Activated T-helper 17 cell treated with anti-CD3 and anti-CD28 coated beads, Interleukin-2, amount 50 U/mL, for 72 hours (primary cell): Measurements from ENCODE around the gene PPFIBP2. TPM values are rescaled to one million over a fixed set of nuclear protein-coding genes. Genes with fewer than 3 reads are reported as not detected.

Experiments
- ATAC-seq: fragments of 150-1000 bp; cut with Tn5 transposase; replicated peaks from 2 replicates; pipeline ENCODE4 v1.10.0; 2021; ENCODE audit warnings: mild to moderate bottlenecking, moderate library complexity
- H3K27ac Mint-ChIP-seq: one replicate; pipeline ENCODE4 v1.8.0; 2022; ENCODE audit warnings: mixed read lengths
- H3K27me3 Mint-ChIP-seq: one replicate; pipeline ENCODE4 v1.8.0; 2022; ENCODE audit warnings: mixed read lengths
- H3K36me3 Mint-ChIP-seq: one replicate; pipeline ENCODE4 v1.8.0; 2022; ENCODE audit warnings: low read depth, mild to moderate bottlenecking, mixed read lengths
- H3K4me1 Mint-ChIP-seq: one replicate; pipeline ENCODE4 v1.8.0; 2022; ENCODE audit warnings: mixed read lengths
- H3K4me3 Mint-ChIP-seq: one replicate; pipeline ENCODE4 v1.8.0; 2022; ENCODE audit warnings: mild to moderate bottlenecking, mixed read lengths
- H3K9me3 Mint-ChIP-seq: one replicate; pipeline ENCODE4 v1.8.0; 2022; ENCODE audit warnings: mixed read lengths
- total RNA-seq, 2 donors: library from RNA; stranded (reverse); gene quantifications; one replicate each; pipeline ENCODE4 v1.2.3, GENCODE V29; 2022

Gene PPFIBP2
- total RNA-seq, 2 donors from 2014 or later = 4.2 to 11.1 TPM

DNA sequence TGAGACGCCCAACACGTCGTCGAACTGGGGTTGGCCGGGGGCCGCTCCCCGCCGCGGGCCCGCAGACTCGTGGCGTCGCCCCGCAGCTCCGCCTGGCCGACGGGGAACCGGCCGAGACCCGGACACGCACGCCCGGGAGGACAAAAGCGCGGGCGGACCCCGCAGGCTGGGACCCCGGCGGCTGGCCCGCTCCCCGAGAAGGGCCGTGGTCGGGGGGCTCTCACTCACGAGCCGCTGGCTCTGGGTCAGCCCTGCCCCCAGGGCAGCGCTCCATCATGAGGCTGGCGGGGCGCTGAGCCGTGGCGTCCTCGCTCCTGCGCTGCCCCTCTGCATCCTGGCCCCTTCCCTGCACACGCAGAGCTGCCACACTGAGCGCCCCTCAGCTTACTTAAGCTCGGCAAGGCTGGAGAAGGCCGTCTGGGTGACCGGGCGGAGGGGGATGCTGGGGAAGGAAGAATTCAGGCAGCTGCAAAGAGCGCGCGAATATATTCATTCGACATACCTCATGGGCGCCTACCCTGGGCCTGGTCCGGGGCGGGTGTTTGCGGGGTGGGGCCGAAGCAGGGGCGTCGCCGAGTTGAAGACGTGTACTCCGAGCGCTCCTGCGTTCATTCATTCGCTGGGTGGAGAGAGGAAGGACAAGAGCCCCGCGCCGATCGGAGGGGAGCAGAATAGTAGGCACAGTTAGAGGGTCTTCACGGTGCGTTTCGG, 160.1 kb downstream of the PPFIBP2 start:
- H3K9me3 Mint-ChIP-seq = no peaks in the 10 kb centered on the region
- peak overlapping the region; percentile 73 for H3K4me3 Mint-ChIP-seq
- H3K4me1 Mint-ChIP-seq = peaks cover 6% of the 10 kb centered on the region
- H3K27ac Mint-ChIP-seq = no peak overlapping the region
- H3K36me3 Mint-ChIP-seq = no peaks in the 10 kb centered on the region
- ATAC-seq = no peak
- peaks cover 43% of the 10 kb centered on the region for H3K27me3 Mint-ChIP-seq

DNA sequence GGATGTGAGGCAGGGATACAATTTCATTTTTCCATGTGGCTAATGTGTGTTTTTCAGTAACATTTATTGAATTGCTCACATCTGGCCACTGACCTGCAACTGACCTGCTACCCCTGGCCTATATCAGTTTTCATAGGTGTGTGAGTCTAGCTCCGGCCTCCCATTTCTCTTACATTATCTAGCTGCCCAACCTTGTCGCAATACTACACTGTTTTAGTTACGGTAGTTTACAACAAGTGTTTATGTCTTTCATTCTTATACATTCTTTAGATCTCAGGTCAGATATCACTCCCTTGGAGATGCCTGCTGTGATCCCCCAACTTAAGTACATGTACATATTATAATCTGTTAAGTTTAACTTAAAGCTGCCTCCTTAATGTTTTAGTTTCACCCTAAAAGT, 161.8 kb downstream of the PPFIBP2 start:
- H3K36me3 Mint-ChIP-seq = no peaks in the 10 kb centered on the region
- H3K4me1 Mint-ChIP-seq = peaks cover 6% of the 10 kb centered on the region
- H3K27me3 Mint-ChIP-seq = peaks cover 49% of the 10 kb centered on the region
- no peak overlapping the region for H3K4me3 Mint-ChIP-seq
- no peak for ATAC-seq
- no peaks in the 10 kb centered on the region for H3K9me3 Mint-ChIP-seq
- H3K27ac Mint-ChIP-seq = no peak overlapping the region

DNA sequence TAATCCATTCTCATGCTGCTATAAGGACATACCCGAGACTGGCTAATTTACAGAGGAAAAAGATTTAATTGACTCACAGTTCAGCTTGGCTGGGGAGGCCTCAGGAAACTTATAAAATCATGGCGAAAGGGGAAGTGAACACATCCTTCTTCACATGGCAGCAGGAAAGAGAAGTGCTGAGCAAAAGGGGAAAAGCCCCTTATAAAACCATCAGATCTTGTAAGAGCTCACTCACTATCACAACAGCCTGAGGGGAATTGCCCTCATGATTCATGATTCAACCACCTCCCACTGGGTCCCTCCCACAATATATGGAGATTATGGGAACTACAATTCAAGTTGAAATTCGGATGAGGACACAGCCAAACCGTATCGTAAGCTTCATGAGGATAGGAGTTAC, 163.3 kb downstream of the PPFIBP2 start:
- peak; percentile 54 for ATAC-seq
- peaks cover 6% of the 10 kb centered on the region for H3K4me1 Mint-ChIP-seq
- no peaks in the 10 kb centered on the region for H3K9me3 Mint-ChIP-seq
- no peak overlapping the region for H3K27ac Mint-ChIP-seq
- peaks cover 49% of the 10 kb centered on the region for H3K27me3 Mint-ChIP-seq
- H3K36me3 Mint-ChIP-seq = no peaks in the 10 kb centered on the region
- no peak overlapping the region for H3K4me3 Mint-ChIP-seq

DNA sequence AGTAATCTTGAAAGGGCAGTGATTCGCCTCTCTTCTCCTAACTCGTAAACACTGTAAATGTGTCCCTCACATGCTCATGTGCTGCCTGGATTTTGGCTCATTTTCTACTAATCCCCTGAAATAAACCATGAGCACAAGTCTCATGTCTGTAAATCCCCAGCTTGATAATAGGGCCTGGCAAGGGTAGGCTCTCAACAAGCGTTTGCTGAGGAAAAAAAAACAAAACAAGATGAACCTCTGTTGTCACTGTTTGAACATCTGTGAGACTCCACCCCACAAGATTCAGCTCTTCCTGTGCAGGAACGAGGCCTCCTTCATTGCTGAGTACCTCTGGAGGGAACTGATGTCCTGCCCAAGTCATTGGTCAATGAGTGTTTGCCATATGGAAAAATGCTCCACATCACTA, 164.0 kb downstream of the PPFIBP2 start:
- no peaks in the 10 kb centered on the region for H3K36me3 Mint-ChIP-seq
- no peaks in the 10 kb centered on the region for H3K9me3 Mint-ChIP-seq
- peaks cover 47% of the 10 kb centered on the region for H3K27me3 Mint-ChIP-seq

DNA sequence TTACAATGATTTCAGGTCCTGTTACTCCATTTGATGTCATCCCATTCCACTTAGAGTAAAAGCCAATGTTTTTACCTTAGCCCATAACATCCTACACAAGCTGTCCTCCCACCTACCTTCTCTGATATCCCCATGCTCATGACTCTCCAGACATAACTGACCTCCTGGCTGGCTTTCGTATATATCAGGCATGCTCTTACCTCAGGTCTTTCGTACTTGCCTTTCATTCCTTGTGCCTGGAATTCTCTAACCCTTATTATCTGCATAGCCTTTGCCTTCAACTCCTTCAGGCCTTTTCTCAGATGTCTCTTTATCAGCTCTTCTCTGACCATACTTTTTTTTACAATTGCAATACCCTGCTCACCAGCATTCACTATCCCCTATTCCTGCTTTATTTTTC, 169.8 kb downstream of the PPFIBP2 start:
- no peak for ATAC-seq
- no peaks in the 10 kb centered on the region for H3K36me3 Mint-ChIP-seq
- H3K4me3 Mint-ChIP-seq = no peak overlapping the region
- peaks cover 13% of the 10 kb centered on the region for H3K27me3 Mint-ChIP-seq
- H3K4me1 Mint-ChIP-seq = no peaks in the 10 kb centered on the region
- no peaks in the 10 kb centered on the region for H3K9me3 Mint-ChIP-seq
- H3K27ac Mint-ChIP-seq = no peak overlapping the region

More for the DNA sequence above, 164.0 kb downstream of the PPFIBP2 start:
- Mint-ChIP-seq H3K4me1 (peaks cover 6% of the 10 kb centered on the region), H3K4me3 (no peak overlapping the region), H3K27ac (no peak overlapping the region)
- peak; percentile 8 for ATAC-seq

DNA sequence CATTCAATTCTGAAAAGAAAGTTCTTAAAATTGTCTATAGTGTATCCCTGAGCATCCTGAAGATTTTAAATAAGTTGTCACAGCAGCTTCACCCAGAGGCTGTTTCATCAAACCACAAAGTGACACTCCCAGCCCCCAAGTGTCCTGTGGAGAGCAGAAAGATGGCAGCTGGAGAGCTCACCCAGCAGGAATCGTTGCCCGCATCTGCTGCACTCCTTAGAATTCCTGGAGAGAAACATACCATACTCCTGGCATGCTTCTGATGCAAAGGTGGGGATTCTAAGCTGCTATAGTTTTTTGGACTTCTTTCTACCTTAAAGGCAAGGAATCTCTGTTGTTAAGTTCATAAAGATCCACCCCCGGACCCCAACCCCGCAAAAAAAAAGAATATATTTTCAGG, 173.0 kb downstream of the PPFIBP2 start:
- Mint-ChIP-seq H3K9me3 (no peaks in the 10 kb centered on the region), H3K36me3 (no peaks in the 10 kb centered on the region), H3K27ac (no peak overlapping the region), H3K4me1 (no peaks in the 10 kb centered on the region), H3K27me3 (peaks cover 15% of the 10 kb centered on the region), H3K4me3 (no peak overlapping the region)
- no peak for ATAC-seq

DNA sequence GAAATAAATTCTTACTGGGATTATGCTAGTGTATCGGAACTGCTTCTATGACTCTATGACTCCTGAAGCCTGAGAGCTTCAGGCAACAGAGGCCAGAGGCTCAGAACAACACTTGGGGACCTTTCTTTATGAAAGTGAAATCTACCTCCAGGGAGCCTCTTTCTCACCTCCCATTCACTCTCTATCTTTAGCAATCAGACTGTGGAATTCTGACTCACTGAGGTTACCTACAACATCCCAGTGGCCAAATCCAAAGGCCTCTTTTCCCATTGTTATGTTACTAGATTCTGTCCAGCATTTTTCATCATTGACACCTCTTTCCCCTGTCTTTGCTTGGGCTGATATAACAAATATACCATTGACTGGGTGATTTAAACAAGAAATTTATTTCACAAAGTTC, 173.6 kb downstream of the PPFIBP2 start:
- Mint-ChIP-seq H3K27me3 (peaks cover 17% of the 10 kb centered on the region), H3K9me3 (no peaks in the 10 kb centered on the region), H3K36me3 (no peaks in the 10 kb centered on the region), H3K27ac (no peak overlapping the region), H3K4me1 (no peaks in the 10 kb centered on the region), H3K4me3 (no peak overlapping the region)
- ATAC-seq = no peak

DNA sequence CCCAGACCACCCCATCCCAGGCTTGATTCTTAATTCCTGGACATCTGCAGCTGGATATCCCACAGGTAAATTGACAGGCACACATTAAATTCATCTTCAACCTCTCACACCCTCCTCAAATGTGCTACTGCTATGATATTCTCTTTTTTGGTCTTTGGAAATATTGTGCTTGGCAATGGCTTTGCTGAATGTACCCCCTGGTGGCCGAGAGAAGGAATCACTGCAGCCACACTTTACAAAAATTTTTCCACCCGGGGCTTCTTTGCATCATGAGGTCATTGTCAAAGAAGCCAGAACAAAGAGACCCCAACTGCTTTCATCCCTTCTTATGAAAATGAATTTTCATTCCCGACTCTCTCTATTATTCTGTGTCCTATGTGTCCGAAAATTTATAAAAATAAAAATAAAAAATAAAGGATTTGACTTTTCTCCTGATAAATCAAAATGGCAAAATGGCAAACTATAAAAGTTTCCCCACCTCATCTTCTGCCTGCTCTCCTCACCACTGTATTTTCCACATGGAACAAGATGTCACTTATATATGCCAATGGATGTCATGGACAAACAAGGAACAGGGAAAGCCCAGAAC, 174.5 kb downstream of the PPFIBP2 start:
- no peak for ATAC-seq
- H3K4me3 Mint-ChIP-seq = no peak overlapping the region
- no peaks in the 10 kb centered on the region for H3K4me1 Mint-ChIP-seq
- no peak overlapping the region for H3K27ac Mint-ChIP-seq
- peaks cover 17% of the 10 kb centered on the region for H3K27me3 Mint-ChIP-seq
- no peaks in the 10 kb centered on the region for H3K9me3 Mint-ChIP-seq
- H3K36me3 Mint-ChIP-seq = no peaks in the 10 kb centered on the region

DNA sequence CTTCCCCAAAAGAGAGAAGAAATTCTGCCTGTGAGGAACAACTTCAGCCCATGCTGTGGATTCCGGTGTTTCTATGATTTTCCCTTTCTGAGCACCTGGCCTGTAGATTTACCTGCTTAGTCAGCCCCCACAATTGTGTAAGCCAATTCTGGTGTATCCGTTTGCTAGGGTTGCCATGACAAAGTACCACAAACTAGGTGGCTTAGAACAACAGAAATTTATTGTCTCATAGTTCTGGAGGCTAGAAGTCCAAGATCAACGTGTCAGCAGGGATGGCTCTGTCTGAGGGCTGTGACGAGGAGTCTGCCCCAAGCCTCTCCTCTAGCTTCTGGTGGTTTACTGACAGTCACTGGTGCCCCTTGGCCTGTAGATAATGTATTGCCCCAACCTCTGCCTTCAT, 175.4 kb downstream of the PPFIBP2 start:
- H3K27me3 Mint-ChIP-seq = peaks cover 26% of the 10 kb centered on the region
- H3K9me3 Mint-ChIP-seq = no peaks in the 10 kb centered on the region
- H3K27ac Mint-ChIP-seq = no peak overlapping the region
- H3K4me1 Mint-ChIP-seq = no peaks in the 10 kb centered on the region
- H3K36me3 Mint-ChIP-seq = no peaks in the 10 kb centered on the region
- no peak for ATAC-seq
- no peak overlapping the region for H3K4me3 Mint-ChIP-seq

DNA sequence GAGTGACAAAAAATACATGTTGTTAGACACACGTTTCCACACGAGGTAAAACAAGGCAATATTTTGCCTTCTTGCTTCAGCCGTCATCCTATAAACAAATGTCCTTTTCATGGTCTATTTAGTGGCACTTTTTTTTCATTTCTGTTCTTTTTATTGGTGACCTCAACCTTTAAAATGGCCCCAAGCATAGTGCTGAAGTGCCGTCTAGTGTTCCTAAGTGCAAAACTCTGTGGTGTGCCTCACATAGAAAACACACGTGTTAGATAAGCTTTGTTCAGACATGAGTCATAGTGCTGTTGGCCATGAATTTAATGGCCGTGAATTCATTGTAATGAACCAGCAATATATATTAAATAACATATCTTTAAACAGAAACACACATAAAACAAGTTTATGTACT, 176.8 kb downstream of the PPFIBP2 start:
- no peak overlapping the region for H3K4me3 Mint-ChIP-seq
- H3K4me1 Mint-ChIP-seq = no peaks in the 10 kb centered on the region
- no peaks in the 10 kb centered on the region for H3K9me3 Mint-ChIP-seq
- ATAC-seq = no peak
- no peaks in the 10 kb centered on the region for H3K36me3 Mint-ChIP-seq
- H3K27ac Mint-ChIP-seq = no peak overlapping the region
- H3K27me3 Mint-ChIP-seq = peaks cover 23% of the 10 kb centered on the region

DNA sequence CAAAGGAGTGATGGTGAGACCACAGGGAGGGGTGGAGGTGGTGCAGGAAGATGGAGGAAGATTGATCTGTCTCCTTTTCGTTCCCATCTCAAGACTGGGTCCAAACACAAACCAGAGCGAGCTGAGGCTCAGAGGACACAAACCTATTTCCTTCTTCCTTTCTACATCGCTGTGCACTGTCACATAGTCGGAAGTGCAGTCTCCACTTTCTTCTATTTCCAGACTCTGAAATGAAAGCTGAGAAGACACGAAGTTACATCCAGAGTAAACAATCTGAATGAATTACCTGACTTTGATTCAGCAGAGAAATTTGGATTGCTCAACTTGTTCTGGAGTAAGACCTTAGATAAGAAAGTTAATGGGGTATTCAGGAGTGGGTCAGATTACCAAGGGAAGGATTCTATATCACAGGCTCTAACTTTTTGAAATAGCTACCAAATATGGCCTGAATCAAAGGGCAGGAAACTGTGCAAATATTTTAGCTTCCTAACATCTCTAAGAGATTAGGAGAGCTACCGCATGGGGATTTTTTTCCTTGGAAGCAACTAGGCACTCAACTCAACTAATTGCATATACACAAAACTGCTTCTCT, 178.1 kb downstream of the PPFIBP2 start:
- no peaks in the 10 kb centered on the region for H3K36me3 Mint-ChIP-seq
- no peaks in the 10 kb centered on the region for H3K4me1 Mint-ChIP-seq
- ATAC-seq = no peak
- H3K9me3 Mint-ChIP-seq = no peaks in the 10 kb centered on the region
- no peak overlapping the region for H3K4me3 Mint-ChIP-seq
- no peak overlapping the region for H3K27ac Mint-ChIP-seq
- peaks cover 22% of the 10 kb centered on the region for H3K27me3 Mint-ChIP-seq

DNA sequence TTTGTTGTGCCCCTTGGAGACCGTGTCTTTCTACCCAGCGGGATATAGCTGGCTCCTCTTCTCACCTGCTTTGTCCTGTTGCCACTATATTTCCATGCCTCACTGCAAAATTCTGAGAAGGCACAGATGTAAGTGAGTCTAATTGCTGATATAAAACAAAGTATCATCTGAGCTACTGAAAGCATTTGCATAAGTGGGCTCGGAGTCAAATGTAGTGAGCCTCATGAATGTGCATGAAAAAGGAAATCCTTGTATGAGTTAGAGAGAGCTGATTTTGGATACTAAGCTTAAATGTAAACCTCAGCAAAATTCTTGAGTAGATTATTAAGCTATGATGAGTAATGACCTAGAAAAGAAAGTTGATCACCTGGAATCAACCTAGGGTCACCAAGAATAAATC, 178.6 kb downstream of the PPFIBP2 start:
- peaks cover 22% of the 10 kb centered on the region for H3K27me3 Mint-ChIP-seq
- H3K4me1 Mint-ChIP-seq = no peaks in the 10 kb centered on the region
- no peaks in the 10 kb centered on the region for H3K36me3 Mint-ChIP-seq
- H3K9me3 Mint-ChIP-seq = no peaks in the 10 kb centered on the region
- no peak overlapping the region for H3K4me3 Mint-ChIP-seq
- no peak for ATAC-seq
- H3K27ac Mint-ChIP-seq = no peak overlapping the region

DNA sequence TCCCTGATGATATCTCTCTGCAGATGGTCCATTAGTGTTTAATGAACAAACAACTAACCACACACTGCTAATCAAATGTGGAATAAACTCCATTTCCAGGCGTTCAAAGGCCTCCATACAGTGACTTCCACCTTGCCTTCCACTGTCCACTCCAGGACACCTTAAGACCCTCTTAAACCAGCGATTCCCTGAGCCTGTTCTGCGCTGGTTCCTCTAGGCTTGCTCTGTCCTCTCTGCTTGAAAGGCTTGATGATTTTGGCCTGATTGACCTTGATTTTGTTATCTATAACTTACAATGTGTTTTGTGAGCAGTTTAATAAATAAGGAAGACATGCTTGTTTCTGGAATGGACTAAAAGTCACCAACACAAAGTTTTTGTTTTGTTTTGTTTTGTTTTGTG, 180.4 kb downstream of the PPFIBP2 start:
- H3K27me3 Mint-ChIP-seq = peaks cover 20% of the 10 kb centered on the region
- no peak overlapping the region for H3K27ac Mint-ChIP-seq
- no peak overlapping the region for H3K4me3 Mint-ChIP-seq
- no peaks in the 10 kb centered on the region for H3K9me3 Mint-ChIP-seq
- no peak for ATAC-seq
- no peaks in the 10 kb centered on the region for H3K4me1 Mint-ChIP-seq
- H3K36me3 Mint-ChIP-seq = no peaks in the 10 kb centered on the region

DNA sequence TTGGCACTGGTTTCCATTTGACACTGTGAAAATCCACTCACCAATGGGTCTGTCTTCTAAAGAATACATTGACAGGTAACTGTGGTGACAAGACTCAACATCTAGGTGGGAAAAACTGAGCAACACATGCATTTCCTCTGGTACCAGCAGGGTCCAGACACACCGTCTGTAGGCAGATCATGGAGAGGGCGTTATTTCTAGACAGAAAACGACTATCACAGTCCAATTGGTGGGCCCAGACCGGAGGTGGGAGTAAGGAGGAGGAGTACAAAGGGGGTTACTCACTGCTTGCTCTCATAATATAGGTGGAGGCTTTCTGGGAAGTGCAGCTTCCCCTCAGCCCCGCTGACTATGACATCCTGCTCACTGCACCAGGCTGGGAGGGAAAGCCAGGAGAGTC, 182.6 kb downstream of the PPFIBP2 start:
- no peak for ATAC-seq
- H3K9me3 Mint-ChIP-seq = no peaks in the 10 kb centered on the region
- no peaks in the 10 kb centered on the region for H3K36me3 Mint-ChIP-seq

More for the DNA sequence above, 182.6 kb downstream of the PPFIBP2 start:
- H3K4me1 Mint-ChIP-seq = no peaks in the 10 kb centered on the region
- peak overlapping the region; percentile 0 for H3K27ac Mint-ChIP-seq
- no peak overlapping the region for H3K4me3 Mint-ChIP-seq
- peaks cover 18% of the 10 kb centered on the region for H3K27me3 Mint-ChIP-seq
